HEK293 (cell line): ENCODE measurements around the gene LSM14B.

Experiments
- OSR2 ChIP-seq: fragments of 450-650 bp; formaldehyde crosslinking; IDR thresholded peaks from 2 replicates; pipeline ENCODE4 v1.5.1; 2016; ENCODE audit warnings: missing biosample characterization, missing genetic modification characterization
- TCF7L2 ChIP-seq: IDR thresholded peaks from 2 replicates; pipeline ENCODE4 v1.6.1; 2011; ENCODE audit warnings: low read depth, mild to moderate bottlenecking, inconsistent platforms, low read length, moderate library complexity, borderline replicate concordance
- TF ChIP-seq, protein P1 (sequence below): fragments of 450-650 bp; formaldehyde crosslinking; IDR thresholded peaks from 2 replicates; pipeline ENCODE4 v1.5.1; 2016; ENCODE audit warnings: missing biosample characterization, missing genetic modification characterization

DNA sequence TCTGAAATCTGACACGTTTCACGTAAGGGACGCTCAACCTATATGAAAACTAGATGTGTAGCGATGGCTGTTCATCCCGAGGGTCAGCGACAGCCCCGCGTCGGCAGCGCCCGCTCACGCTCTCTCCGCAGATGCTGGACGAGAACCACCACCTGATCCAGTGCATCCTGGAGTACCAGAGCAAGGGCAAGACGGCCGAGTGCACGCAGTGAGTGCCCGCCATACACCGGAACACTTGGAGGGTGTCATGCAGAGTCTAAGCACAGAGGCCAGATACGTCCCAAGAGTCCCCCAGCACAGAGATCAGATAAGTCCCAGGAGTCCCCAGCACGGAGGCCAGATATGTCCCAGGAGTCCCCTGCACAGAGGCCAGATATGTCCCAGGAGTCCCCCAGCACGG is 36.3 kb downstream of the LSM14B start:
- TF ChIP-seq OSR2 (tag by site-specific recombination) (no peak), TCF7L2 (no peak)
- TF ChIP-seq, protein P1, sequence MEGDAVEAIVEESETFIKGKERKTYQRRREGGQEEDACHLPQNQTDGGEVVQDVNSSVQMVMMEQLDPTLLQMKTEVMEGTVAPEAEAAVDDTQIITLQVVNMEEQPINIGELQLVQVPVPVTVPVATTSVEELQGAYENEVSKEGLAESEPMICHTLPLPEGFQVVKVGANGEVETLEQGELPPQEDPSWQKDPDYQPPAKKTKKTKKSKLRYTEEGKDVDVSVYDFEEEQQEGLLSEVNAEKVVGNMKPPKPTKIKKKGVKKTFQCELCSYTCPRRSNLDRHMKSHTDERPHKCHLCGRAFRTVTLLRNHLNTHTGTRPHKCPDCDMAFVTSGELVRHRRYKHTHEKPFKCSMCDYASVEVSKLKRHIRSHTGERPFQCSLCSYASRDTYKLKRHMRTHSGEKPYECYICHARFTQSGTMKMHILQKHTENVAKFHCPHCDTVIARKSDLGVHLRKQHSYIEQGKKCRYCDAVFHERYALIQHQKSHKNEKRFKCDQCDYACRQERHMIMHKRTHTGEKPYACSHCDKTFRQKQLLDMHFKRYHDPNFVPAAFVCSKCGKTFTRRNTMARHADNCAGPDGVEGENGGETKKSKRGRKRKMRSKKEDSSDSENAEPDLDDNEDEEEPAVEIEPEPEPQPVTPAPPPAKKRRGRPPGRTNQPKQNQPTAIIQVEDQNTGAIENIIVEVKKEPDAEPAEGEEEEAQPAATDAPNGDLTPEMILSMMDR (tag by site-specific recombination) = no peak
